Measurements from ENCODE around the gene KRTAP10-1. TPM values are rescaled to one million over a fixed set of nuclear protein-coding genes. Genes with fewer than 3 reads are reported as not detected.

Gene KRTAP10-1
- total and polyA plus RNA-seq, 2 of the 8 experiments (the other 6 are each of a cell fraction or from before 2014, with no cell fraction given), result 0.08 TPM; not detected in 1

GRCh38 chr21:44583089-44583799 is 43.2 kb upstream of the KRTAP10-1 start:
- no peaks in the 10 kb centered on the region for H3K79me2 ChIP-seq (ENCODE audit: control insufficient read depth in 1 of 2, insufficient read depth in 2 of 2, low read length in 2 of 2)
- H3K36me3 ChIP-seq (ENCODE audit: control insufficient read depth in 2 of 4, insufficient read depth in 4 of 4, low read length in 3 of 4), result no peaks in the 10 kb centered on the region
- no peak overlapping the region for H4K5ac ChIP-seq (ENCODE audit: insufficient read length, low read depth, low read length)
- no peak overlapping the region for H3K27ac ChIP-seq (ENCODE audit: low read depth, low read length)
- H2AK5ac ChIP-seq (ENCODE audit: low read depth, low read length), result no peak overlapping the region
- no peak overlapping the region for H4K8ac ChIP-seq (ENCODE audit: extremely low read depth, insufficient read depth, low read length)
- no peak overlapping the region for H2BK12ac ChIP-seq (ENCODE audit: low read depth, low read length)
- H3K23ac ChIP-seq (ENCODE audit: insufficient read length), result no peak overlapping the region
- no peak overlapping the region for H3K4me2 ChIP-seq (ENCODE audit: insufficient read depth in 1 of 2, low read depth in 2 of 2, low read length in 2 of 2)
- no peak for DNase-seq (ENCODE audit: low read depth in 1 of 2, low spot score in 2 of 2)
- 78% methylated on average over 9 of the region's 11 CpGs; no CpG with 5 or more reads in 1 of the 2 experiments for WGBS, 2 experiments (ENCODE audit: extremely low coverage in 1 of 2, insufficient coverage in 1 of 2, insufficient read length in 1 of 2, insufficient replicate concordance in 2 of 2, low coverage in 1 of 2, low lambda C conversion rate in 2 of 2, missing lambda C conversion rate in 1 of 2)
- H3K79me1 ChIP-seq (ENCODE audit: low read depth, low read length), result no peaks in the 10 kb centered on the region
- POLR2A ChIA-PET (ENCODE audit: partially characterized antibody), result interaction anchor here (1.2 to 1.9 kb wide), 3 partner anchors 11 to 170 kb away, joined by 3 to 4 read pairs (median 3); no protein-coding TSS in a partner anchor
- no peak overlapping the region for H2BK120ac ChIP-seq (replicated peaks; ENCODE audit: low read depth, low read length)
- no peak overlapping the region for H2BK15ac ChIP-seq (ENCODE audit: low read length)
- no peak overlapping the region for H2AFZ ChIP-seq (ENCODE audit: low read length)
- H3K4me3 ChIP-seq (ENCODE audit: extremely low read depth in 1 of 4, insufficient read depth in 2 of 4, low read depth in 3 of 4, low read length in 4 of 4), result no peak overlapping the region
- H2BK5ac ChIP-seq (ENCODE audit: low read depth, low read length), result no peak overlapping the region
- no peak overlapping the region for H2BK20ac ChIP-seq (ENCODE audit: low read length)
- CTCF ChIA-PET (ENCODE audit: partially characterized antibody), result interaction anchor here (1.4 to 1.7 kb wide), 2 partner anchors 8 to 9 kb away, joined by 5 to 6 read pairs; partner anchors contain the start of gene KRTAP10-6
- H3K14ac ChIP-seq (ENCODE audit: insufficient read length), result no peak overlapping the region
- no peak overlapping the region for H4K91ac ChIP-seq (replicated peaks; ENCODE audit: insufficient read length, low read length)
- FAIRE-seq, result no peak
- H4K20me1 ChIP-seq (replicated peaks in 1 of 2; ENCODE audit: control insufficient read depth in 1 of 2, insufficient read depth in 2 of 2, low read length in 2 of 2), result no peaks in the 10 kb centered on the region
- no peaks in the 10 kb centered on the region for H3K27me3 ChIP-seq (replicated peaks in 1 of 4; ENCODE audit: control insufficient read depth in 3 of 4, extremely low read depth in 1 of 4, insufficient read depth in 3 of 4, low read length in 3 of 4)
- peaks cover 0 to 3% of the 10 kb centered on the region in 2 experiments; a peak in 2 of 4 replicates for H3K9me3 ChIP-seq (ENCODE audit: insufficient read depth in 2 of 2, low read depth in 1 of 2, low read length in 1 of 2)
- H3K23me2 ChIP-seq (ENCODE audit: low read depth, low read length), result no peaks in the 10 kb centered on the region
- H3K18ac ChIP-seq (ENCODE audit: extremely low read depth, low read length), result no peak overlapping the region
- no peaks in the 10 kb centered on the region; a peak in 1 of 7 replicates for H3K4me1 ChIP-seq (replicated peaks in 1 of 4; ENCODE audit: control insufficient read depth in 3 of 4, insufficient read depth in 4 of 4, low read length in 3 of 4)
- no peak overlapping the region for H3K56ac ChIP-seq (replicated peaks; ENCODE audit: insufficient read length, low read depth, low read length)
- no peak overlapping the region for H3K4ac ChIP-seq (replicated peaks; ENCODE audit: insufficient read length, low read depth, low read length)
- no peak overlapping the region for H3K9ac ChIP-seq (replicated peaks in 1 of 4; ENCODE audit: extremely low read depth in 1 of 4, low read depth in 3 of 4, low read length in 3 of 4)
- TF ChIP-seq SAP30 (IDR thresholded peaks at IDR 0.05; ENCODE audit: insufficient read depth, insufficient replicate concordance, low read length) (no peak), PHF8 (conservative IDR thresholded peaks at IDR 0.05; ENCODE audit: low read depth, low read length) (no peak), SP2 (IDR thresholded peaks at IDR 0.05; ENCODE audit: low read length) (no peak), RNF2 (IDR thresholded peaks at IDR 0.05; ENCODE audit: borderline replicate concordance, low read depth, low read length, missing control alignments, poor library complexity, severe bottlenecking) (no peak), POLR2AphosphoS5 (IDR thresholded peaks at IDR 0.05; ENCODE audit: low read depth, low read length) (no peak), JUN (IDR thresholded peaks at IDR 0.05; ENCODE audit: low read depth, low read length) (no peak), EZH2 (IDR thresholded peaks at IDR 0.05; ENCODE audit: low read depth, low read length, severe bottlenecking) (no peak), RFX5 (IDR thresholded peaks at IDR 0.05; ENCODE audit: borderline replicate concordance, low read depth, low read length) (no peak), SIX5 (IDR thresholded peaks at IDR 0.05; ENCODE audit: low read depth, low read length) (no peak), HDAC2 (IDR thresholded peaks at IDR 0.05; ENCODE audit: borderline replicate concordance in 1 of 2, low read depth in 2 of 2, low read length in 2 of 2) (no peak), POU5F1 (IDR thresholded peaks at IDR 0.05; ENCODE audit: low read depth, low read length) (no peak), MAFK (IDR thresholded peaks at IDR 0.05; ENCODE audit: low read depth, low read length) (no peak)

Data from H1 (cell line).